HepG2 (cell line): ENCODE measurements around the gene CEP68. TPM values are rescaled to one million over a fixed set of nuclear protein-coding genes. Genes with fewer than 3 reads are reported as not detected.

Experiments
- CREM ChIP-seq, 2 experiments: sonication (generic) in 1 of 2; formaldehyde crosslinking in 1 of 2; IDR thresholded peaks; 2 replicates each; pipeline versions ENCODE4 v1.4.0 to v1.6.1; 2016 to 2020; ENCODE audit warnings: antibody characterized with exemption in 1 of 2, mild to moderate bottlenecking in 1 of 2, missing genetic modification reagents in 1 of 2
- MXD4 ChIP-seq: IDR thresholded peaks from 2 replicates; pipeline ENCODE4 v1.6.1; 2016; ENCODE audit warnings: mild to moderate bottlenecking, missing biosample characterization, missing genetic modification reagents
- MYNN ChIP-seq: sonication (generic); formaldehyde crosslinking; IDR thresholded peaks from 2 replicates; pipeline ENCODE4 v1.4.0; 2020; ENCODE audit warnings: mild to moderate bottlenecking, low read depth, missing genetic modification reagents
- NFIB ChIP-seq: sonication (generic); formaldehyde crosslinking; IDR thresholded peaks from 2 replicates; pipeline ENCODE4 v1.9.0; 2021; ENCODE audit warnings: missing genetic modification reagents, mild to moderate bottlenecking, borderline replicate concordance
- NRL ChIP-seq: sonication (generic); formaldehyde crosslinking; IDR thresholded peaks from 2 replicates; pipeline ENCODE4 v1.5.0; 2020; ENCODE audit warnings: missing genetic modification reagents, mild to moderate bottlenecking, moderate library complexity, borderline replicate concordance
- POLR2A ChIP-seq, 2 experiments: IDR thresholded peaks; 2 replicates each; pipeline ENCODE4 v1.6.1; 2011; ENCODE audit warnings: low read depth in 2 of 2, low read length in 2 of 2, mild to moderate bottlenecking in 1 of 2, moderate library complexity in 1 of 2; ENCODE audit not compliant: insufficient read depth in 1 of 2
- TBX3 ChIP-seq: fragments of 450-650 bp; IDR thresholded peaks from 2 replicates; pipeline ENCODE4 v1.6.1; 2017; ENCODE audit warnings: antibody characterized with exemption, mild to moderate bottlenecking, inconsistent platforms, borderline replicate concordance
- ZFP36L1 ChIP-seq: sonication (generic); formaldehyde crosslinking; IDR thresholded peaks from 2 replicates; pipeline ENCODE4 v1.8.0; 2022; ENCODE audit warnings: mild to moderate bottlenecking, missing genetic modification reagents, moderate library complexity
- ZNF264 ChIP-seq: sonication (generic); formaldehyde crosslinking; IDR thresholded peaks from 2 replicates; pipeline ENCODE4 v1.4.0; 2020; ENCODE audit warnings: missing genetic modification reagents
- ZNF367 ChIP-seq: sonication (generic); formaldehyde crosslinking; IDR thresholded peaks from 2 replicates; pipeline ENCODE4 v1.4.0; 2020; ENCODE audit warnings: missing genetic modification reagents, borderline replicate concordance
- polyA plus RNA-seq, 8 experiments: library from polyadenylated mRNA; depleted of rRNA in 3 of 8; stranded (reverse) in 7 of 8; unstranded in 1 of 8; fragments of >200 nt; fragmentation: Illumina TruSeq in 4 of 8; extraction: Trizol in 4 of 8; gene quantifications; 2 replicates each; pipeline versions ENCODE4 v1.2.1 to v1.2.3, GENCODE V29; 2011 to 2016; ENCODE audit warnings: low read depth in 4 of 8, missing spikeins in 1 of 8, mixed read lengths in 1 of 8; ENCODE audit not compliant: insufficient read depth in 1 of 8
- total RNA-seq, 5 experiments: library from RNA; depleted of rRNA; stranded (reverse); fragments of >200 nt; fragmentation: Illumina TruSeq; extraction: Trizol; gene quantifications; 2 replicates each; pipeline ENCODE4 v1.2.3, GENCODE V29; 2016; ENCODE audit warnings: low read depth in 1 of 5
- TF ChIP-seq, protein P1 (sequence below): sonication (generic); formaldehyde crosslinking; IDR thresholded peaks from 2 replicates; pipeline ENCODE4 v1.8.1; 2022; ENCODE audit warnings: mild to moderate bottlenecking, missing genetic modification reagents
- TF ChIP-seq, protein P2 (sequence below): sonication (generic); formaldehyde crosslinking; IDR thresholded peaks from 2 replicates; pipeline ENCODE4 v1.8.0; 2022; ENCODE audit warnings: mild to moderate bottlenecking, missing genetic modification reagents, moderate library complexity
- TF ChIP-seq, protein P3 (sequence below): sonication (generic); formaldehyde crosslinking; IDR thresholded peaks from 2 replicates; pipeline ENCODE4 v1.4.0; 2020; ENCODE audit warnings: mild to moderate bottlenecking, missing genetic modification reagents

CEP68 gene
- total and polyA plus RNA-seq, 2 of the 13 experiments (the other 11 are each of a cell fraction or from before 2014, with no cell fraction given) = 5.7 to 9.3 TPM

DNA sequence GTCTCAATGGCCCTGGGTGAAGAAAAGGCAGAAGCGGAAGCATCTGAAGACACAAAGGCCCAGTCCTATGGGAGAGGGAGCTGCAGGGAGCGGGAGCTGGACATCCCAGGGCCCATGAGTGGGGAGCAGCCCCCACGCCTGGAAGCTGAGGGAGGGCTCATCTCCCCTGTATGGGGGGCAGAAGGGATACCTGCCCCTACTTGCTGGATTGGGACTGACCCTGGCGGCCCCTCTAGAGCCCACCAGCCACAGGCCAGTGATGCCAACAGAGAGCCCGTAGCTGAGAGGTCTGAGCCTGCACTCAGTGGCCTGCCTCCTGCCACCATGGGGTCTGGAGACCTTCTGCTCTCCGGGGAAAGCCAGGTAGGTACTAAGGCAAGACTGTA is 13.2 kb downstream of the CEP68 start (continued):
- TF ChIP-seq MYNN (CRISPR knock-in tag) = no peak
- TF ChIP-seq ZNF367 (CRISPR knock-in tag) = no peak
- TF ChIP-seq, protein P1, sequence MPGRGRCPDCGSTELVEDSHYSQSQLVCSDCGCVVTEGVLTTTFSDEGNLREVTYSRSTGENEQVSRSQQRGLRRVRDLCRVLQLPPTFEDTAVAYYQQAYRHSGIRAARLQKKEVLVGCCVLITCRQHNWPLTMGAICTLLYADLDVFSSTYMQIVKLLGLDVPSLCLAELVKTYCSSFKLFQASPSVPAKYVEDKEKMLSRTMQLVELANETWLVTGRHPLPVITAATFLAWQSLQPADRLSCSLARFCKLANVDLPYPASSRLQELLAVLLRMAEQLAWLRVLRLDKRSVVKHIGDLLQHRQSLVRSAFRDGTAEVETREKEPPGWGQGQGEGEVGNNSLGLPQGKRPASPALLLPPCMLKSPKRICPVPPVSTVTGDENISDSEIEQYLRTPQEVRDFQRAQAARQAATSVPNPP (CRISPR knock-in tag) = no peak
- no peak for TF ChIP-seq ZFP36L1 (CRISPR knock-in tag)
- TF ChIP-seq ZNF264 (CRISPR knock-in tag) = no peak
- 0 out of 2 replicates have a peak, but pooled peaks have one; percentile 52 for TF ChIP-seq NRL (CRISPR knock-in tag)
- TF ChIP-seq POLR2A (IDR thresholded peaks at IDR 0.05; ENCODE audit: insufficient read depth in 1 of 2, low read depth in 2 of 2, low read length in 2 of 2) = 0 out of 4 replicates have a peak, but pooled peaks of 1 of the 2 experiments have one; percentile 13
- 0 out of 2 replicates have a peak, but pooled peaks have one; percentile 38 for TF ChIP-seq NFIB (CRISPR knock-in tag)
- TF ChIP-seq, protein P2, sequence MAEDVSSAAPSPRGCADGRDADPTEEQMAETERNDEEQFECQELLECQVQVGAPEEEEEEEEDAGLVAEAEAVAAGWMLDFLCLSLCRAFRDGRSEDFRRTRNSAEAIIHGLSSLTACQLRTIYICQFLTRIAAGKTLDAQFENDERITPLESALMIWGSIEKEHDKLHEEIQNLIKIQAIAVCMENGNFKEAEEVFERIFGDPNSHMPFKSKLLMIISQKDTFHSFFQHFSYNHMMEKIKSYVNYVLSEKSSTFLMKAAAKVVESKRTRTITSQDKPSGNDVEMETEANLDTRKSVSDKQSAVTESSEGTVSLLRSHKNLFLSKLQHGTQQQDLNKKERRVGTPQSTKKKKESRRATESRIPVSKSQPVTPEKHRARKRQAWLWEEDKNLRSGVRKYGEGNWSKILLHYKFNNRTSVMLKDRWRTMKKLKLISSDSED (CRISPR knock-in tag) = no peak
- TF ChIP-seq CREM (IDR thresholded peaks at IDR 0.05) = no peak
- TF ChIP-seq CREM (CRISPR knock-in tag; IDR thresholded peaks at IDR 0.05) = no peak
- TF ChIP-seq TBX3 = no peak
- TF ChIP-seq, protein P3, sequence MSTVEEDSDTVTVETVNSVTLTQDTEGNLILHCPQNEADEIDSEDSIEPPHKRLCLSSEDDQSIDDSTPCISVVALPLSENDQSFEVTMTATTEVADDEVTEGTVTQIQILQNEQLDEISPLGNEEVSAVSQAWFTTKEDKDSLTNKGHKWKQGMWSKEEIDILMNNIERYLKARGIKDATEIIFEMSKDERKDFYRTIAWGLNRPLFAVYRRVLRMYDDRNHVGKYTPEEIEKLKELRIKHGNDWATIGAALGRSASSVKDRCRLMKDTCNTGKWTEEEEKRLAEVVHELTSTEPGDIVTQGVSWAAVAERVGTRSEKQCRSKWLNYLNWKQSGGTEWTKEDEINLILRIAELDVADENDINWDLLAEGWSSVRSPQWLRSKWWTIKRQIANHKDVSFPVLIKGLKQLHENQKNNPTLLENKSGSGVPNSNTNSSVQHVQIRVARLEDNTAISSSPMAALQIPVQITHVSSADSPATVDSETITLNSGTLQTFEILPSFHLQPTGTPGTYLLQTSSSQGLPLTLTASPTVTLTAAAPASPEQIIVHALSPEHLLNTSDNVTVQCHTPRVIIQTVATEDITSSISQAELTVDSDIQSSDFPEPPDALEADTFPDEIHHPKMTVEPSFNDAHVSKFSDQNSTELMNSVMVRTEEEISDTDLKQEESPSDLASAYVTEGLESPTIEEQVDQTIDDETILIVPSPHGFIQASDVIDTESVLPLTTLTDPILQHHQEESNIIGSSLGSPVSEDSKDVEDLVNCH = no peak
- TF ChIP-seq MXD4 (CRISPR knock-in tag) = no peak
- TF ChIP-seq, all 625 proteins: peak for 6
